GM21825 (cell line): ENCODE results near the gene GIPC3.

Source experiments
- ATAC-seq: cut with Tn5 transposase; IDR thresholded peaks from one replicate; pipeline ENCODE4 v1.9.1; 2021; ENCODE audit warnings: mild to moderate bottlenecking, moderate library complexity; ENCODE audit not compliant: unreplicated experiment

The GIPC3 gene

DNA sequence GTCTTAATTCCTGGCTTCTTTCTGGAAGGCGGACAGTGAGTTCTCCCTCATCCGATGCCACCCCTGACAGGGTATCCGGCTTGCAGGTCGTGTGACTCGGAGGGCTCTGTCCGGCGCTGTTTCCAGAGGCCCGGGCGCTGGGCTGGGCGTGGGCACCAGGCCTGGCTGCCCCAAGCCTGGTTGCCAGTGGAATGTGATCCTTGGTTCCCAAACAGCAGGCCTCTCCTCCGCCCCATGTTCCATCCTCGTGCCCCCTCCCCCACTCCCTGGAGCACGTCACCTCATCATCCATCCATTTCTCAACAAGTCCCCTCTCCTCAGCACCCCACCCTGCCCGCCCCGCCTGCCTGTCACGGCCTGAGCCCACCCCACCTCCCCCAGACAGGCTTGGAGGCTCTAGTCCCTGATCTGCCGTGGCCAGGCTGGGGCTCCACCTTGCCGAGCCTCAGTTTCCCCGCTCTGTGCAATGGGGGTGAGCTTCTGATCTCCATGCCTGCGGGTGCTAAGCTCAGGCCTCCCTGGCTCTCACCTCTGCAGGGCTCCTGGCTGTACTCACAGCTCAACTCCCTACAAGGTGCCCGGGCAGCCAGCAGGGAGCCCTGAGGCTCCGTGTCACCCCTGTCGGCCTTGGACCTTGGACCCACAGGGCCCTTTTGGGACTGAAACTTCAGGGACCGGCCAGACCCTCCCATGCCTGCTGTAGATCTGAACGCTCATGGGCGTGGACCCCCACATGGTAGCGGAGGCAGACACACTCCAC, 19.1 kb downstream of the GIPC3 start:
- ATAC-seq = no peak

- no peak for ATAC-seq
These were observed 19.7 kb downstream of the GIPC3 start for GRCh38 chr19:3604987-3605343.

GRCh38 chr19:3605361-3605760, 20.1 kb downstream of the GIPC3 start:
- no peak for ATAC-seq

DNA sequence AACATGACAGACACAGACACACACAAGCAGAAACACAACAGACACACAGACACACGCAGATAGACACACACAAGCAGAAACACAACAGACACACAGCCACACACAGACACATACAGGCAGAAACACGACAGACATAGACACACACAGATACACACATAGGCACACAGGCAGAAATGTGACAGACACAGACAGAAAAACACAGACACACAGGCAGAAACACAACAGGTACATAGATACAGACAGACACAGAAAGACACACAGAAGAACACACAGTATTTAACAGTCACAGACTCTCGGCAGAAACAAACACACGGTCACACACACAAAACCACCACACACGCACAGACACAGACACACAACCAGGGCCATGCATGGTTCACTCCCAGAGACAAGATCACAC, 20.5 kb downstream of the GIPC3 start:
- ATAC-seq = no peak

DNA sequence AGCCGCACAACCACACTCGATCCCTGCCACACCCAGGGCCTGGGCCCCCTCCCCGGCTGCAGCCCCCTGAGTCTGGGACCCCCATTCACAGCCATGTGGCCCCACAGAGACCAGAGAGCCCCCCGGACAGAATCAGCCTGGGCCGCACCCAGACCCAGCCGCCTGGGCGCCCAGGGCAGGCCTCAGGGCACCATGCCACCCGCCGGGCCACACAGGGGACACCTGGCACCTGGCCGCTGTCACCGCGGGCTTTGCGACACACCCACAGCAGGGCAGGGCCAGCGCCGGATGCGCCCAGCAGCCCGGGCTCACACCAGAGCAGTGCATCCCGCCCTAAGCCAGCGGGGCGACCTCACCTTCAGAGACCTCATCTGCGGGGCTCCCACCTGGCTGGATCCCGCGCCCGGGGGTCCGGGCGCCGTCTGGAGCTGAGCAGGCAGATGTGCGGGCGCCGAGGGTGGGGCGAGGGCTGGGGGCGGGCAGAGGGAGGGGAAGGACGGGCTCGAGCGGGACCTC, 21.0 kb downstream of the GIPC3 start:
- ATAC-seq = no peak

- no peak for ATAC-seq
These were observed 21.5 kb downstream of the GIPC3 start, which contains the start of gene TBXA2R for GRCh38 chr19:3606690-3607289. TSS of gene TBXA2R (minus strand) at chr19:3606875. CDS start at chr19:3600634, 6,241 bp downstream.

DNA sequence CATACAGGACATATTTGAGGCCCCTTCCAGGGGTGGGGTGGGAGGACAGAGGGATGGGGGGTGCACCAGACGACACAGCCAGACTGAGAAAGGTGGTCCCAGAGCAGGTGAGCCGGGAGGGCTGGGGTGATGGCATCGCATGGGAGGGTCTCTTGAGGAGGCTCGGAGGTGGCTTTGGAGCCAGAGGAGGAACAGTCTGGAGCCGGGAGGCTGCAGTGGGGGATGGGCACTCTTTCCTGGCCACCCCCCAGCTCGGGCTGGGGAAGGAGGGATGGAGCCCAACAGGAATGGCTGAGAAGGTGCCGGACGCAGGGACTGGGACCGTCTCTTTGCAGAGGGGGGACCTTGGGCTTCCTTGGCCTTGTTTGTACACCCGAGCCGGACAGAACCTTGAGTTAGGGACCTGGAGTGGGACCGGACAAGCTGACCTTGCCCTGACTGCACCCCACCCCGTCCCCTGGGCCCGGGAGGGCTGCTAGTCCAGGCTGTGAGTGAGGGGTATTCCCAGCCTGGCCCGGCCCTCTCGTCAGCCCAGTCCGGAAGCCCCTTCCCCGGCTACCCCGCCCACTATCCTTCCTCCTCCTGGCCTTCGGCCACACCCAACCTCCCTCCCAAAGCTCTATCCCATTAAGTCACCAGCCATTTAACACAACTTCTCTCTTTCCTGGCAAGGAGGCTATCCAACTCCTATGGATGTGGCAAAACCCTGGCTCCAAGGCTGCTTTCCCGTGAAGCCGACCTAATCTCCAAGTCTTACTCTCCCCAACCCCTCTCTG, 22.2 kb downstream of the GIPC3 start:
- ATAC-seq = no peak

DNA sequence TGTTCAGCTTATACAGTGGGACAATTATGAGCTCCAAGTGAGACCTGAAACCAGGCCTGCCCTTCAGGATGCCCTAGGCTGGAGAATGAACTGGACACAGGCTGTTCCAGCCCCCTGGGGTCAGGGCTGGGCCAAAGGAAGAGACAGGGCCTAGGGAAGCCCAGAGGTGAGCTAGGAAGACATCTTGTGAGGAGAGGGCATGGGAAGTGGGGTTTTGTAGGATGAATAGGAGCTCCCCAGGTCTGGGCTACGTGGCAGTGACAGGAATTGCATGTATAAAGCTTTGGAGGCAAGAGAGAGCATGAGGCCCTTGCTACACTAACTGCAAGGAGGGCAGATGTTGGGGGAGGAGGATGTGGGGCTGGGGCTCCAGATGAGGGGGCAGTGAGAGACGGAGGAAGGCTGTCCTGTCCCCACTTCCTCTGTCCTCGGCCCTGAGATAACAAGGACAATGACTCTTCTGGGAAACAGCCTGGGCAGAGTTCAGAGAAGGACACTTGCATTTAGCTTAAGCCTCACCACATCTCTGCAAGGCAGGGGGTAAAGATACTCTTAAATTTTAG, 22.9 kb downstream of the GIPC3 start:
- ATAC-seq = no peak

DNA sequence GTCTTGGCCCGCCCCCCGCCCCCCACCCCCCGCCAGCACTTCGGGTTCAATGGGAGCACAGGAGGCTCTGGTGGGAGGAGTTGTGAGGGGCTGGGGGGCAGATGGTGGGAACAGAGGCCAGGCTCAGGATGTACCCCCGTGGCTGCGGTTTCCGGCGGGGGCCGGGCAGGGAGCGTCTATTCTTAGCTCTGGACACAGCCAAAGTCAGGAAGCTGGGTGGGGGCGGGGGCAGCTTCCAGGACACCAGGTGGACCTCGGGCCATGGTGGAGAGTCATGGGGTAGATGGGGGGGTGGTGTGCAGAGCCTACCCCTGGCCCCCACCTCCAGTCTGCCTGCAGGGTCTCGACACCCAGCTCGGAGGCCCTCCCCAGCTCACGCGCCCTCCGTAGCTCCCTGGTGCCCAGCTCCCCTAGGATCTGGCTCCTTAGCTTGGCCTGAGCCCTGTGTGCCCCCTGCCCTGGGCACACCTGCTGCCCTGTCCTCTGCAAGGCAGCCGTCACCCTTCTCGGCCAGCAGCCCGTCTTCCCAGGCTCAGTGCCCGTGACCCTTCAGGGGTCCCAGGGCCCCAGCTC, 23.6 kb downstream of the GIPC3 start:
- ATAC-seq = no peak

- ATAC-seq = no peak
These were observed 24.8 kb downstream of the GIPC3 start for GRCh38 chr19:3609779-3610719.

DNA sequence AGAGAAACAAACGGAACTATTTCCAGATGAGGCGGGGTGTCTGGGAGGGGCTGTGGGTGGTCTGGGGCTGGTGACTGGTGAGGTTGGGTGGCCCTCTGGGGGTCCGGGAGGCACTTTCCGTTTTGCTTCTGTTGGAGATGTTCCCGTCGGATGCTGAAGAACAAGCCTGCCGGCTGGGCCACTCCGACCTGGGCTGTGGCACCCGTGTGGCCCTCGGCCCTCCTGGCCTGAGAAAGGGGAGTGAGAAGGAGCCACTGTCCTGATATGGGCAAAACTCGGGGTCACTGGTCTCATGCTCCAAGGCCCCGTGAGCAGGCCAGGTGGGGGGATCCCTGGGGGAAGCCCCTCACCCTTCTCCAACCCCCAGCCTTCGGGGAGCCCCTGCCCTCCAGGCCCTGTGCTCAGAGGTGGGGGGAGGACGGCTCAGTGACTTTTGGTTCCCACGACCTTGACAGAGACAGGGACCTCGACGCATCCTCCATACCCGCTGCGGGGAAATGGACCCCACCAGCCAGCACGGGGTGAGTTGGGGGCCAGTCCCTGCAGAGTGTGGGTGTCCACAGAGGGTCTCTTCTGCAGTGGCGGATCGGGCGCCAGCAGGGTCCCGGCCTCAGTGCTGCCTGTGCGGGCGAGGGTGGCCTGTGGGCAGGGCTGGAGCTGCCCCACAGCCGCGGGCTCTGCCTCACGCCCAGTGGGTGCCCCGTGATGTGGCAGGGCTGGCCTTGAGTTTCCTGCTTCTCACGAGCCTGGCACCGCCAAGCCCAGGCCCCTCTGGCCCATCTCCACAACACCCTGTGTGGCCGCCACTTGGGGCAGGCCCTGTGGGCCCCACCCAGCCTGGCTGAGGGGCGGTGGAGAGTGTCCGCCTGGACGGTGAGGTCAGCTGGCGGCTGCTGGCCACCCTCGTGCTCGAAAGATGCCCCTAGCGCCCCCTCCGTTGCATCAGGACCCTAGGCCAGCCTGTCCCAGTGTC, 25.8 kb downstream of the GIPC3 start:
- no peak for ATAC-seq

- no peak for ATAC-seq
These were observed 26.6 kb downstream of the GIPC3 start for GRCh38 chr19:3611841-3612240.

- no peak for ATAC-seq
These were observed 27.1 kb downstream of the GIPC3 start for GRCh38 chr19:3612330-3612729.

DNA sequence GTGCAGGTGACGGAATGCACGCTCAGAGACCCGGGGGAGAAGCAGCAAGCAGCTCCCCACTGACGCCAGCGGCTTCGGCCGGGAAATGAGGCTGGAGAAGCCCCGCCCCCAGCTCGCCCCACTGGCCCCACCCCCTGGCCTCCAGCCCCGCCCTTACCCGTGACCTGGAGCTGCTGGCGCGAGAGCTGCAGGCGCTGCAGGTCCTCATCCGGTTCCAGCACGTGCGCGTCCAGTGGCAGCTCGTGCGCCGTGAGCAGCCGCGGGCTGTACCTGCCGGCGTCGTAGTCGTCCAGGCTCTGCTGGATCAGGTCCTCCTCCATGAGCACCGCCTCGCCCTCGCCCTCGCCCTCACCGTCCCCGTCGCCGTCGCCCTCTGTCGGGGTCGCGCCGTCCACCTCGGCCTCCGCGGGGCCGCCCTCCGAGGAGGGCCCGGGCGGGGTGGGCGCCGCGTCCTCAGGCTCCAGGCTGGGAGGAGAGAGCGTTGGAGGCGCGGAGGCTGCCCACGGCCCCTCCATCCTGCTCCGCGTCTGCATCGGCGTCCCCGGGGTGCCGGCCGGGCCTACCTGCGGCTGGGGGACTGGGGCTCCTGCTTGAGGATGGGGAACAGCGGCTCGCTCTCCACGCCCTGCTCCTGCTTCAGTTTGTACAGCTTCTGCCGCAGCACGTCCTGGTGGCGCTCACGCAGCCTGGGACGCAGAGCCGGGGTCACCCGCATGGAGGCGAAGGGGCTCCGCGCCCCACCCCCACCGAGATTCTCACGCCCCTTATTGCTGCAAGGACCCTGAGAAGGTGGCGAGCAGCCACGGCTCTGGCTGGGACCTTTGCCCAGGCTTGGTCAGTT, 27.8 kb downstream of the GIPC3 start:
- no peak for ATAC-seq

DNA sequence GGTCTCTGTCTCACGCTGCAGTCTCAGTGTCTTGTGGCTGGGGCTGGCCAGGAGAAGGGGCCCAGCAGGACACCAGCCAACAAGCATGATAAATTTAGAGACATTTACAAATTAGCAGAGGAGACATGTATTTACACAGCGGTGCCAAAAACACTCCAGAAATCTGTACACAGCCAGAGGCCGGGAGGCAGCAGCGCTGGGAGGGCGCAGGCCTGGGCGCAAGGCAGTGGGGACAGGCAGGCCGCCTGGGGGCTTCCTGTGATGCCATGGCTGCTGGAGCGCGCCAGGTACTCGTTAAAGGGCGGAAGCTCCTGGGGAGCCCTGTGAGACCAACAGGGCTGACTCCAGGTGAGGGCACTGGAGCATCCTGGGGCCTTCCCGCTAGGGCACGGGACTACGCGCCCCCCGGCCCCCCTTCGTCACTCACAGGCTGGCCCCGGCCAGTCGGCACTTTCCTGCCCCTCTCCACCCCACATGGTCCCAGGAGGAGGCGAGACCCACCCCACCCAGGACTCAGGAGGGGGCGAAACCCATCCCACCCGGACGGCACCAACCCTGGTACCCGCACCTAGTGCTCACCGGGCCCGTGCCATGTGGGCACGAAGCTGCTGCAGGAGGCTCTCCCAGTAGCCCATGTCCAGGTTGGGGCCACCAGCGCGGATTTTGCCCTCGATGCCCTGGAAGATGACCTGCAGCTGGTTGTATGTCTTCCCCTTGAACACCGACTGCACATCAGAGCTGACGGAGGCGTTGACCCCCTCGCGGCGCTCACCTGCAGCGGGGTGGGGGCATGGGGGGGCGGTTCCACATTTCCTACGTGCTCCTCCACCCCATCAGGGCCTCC, 28.8 kb downstream of the GIPC3 start:
- no peak for ATAC-seq

- ATAC-seq = no peak
These were observed 29.7 kb downstream of the GIPC3 start for GRCh38 chr19:3614858-3615505.
